GM12874 (cell line): Measurements from ENCODE around the gene PTDSS2.

ENCODE experiments used
- TF ChIP-seq, protein P1 (sequence below): IDR thresholded peaks from 2 replicates; pipeline ENCODE4 v1.5.1; 2011; ENCODE audit warnings: low read depth, mild to moderate bottlenecking, control low read depth, low read length, moderate library complexity; ENCODE audit not compliant: insufficient read depth

PTDSS2 gene

DNA sequence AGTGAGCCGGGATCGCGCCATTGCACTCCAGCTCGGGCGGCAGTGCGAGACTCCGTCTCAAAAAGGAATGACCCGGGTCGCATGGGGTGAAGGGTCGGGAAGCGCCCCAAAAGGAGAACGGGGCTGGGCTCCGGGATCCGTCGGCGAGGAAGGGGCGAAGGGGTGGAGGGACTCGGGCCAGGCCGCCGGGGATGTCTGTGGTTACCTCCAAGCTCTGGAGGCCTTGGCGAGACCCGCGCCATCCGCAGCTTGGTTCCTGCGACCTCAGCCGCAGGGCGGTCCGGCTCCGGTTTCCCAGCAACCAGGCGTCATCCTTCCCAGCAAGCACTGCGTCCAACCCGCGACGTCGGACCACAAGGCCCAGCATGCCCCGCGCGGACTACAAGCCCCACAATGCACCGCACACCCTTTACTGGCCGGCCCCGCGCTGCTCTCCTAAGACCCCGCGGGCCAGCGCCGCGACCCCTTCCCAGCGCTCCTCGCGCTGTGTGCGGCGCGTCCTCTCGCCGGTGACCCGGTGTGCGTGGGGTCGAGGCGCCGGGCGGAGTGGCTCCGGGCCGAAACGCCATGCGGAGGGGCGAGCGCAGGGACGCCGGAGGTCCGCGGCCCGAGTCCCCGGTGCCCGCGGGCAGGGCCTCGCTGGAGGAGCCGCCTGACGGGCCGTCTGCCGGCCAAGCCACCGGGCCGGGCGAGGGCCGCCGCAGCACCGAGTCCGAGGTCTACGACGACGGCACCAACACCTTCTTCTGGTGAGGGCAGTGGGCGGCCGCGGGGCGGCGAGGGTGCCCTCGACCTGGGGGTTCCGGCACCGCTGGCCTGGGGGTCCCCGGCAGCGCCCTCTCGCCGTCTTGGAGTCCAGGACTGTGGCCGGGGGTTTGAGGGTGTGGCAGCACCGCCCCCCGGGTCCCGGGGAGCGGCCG is at the start of gene PTDSS2:
Gene PTDSS2, plus strand, starts transcription at position 391 of the 920 bp plus-strand sequence. Its CDS starts 177 bp downstream, at position 568.
- TF ChIP-seq, protein P1, sequence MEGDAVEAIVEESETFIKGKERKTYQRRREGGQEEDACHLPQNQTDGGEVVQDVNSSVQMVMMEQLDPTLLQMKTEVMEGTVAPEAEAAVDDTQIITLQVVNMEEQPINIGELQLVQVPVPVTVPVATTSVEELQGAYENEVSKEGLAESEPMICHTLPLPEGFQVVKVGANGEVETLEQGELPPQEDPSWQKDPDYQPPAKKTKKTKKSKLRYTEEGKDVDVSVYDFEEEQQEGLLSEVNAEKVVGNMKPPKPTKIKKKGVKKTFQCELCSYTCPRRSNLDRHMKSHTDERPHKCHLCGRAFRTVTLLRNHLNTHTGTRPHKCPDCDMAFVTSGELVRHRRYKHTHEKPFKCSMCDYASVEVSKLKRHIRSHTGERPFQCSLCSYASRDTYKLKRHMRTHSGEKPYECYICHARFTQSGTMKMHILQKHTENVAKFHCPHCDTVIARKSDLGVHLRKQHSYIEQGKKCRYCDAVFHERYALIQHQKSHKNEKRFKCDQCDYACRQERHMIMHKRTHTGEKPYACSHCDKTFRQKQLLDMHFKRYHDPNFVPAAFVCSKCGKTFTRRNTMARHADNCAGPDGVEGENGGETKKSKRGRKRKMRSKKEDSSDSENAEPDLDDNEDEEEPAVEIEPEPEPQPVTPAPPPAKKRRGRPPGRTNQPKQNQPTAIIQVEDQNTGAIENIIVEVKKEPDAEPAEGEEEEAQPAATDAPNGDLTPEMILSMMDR, result no peak

DNA sequence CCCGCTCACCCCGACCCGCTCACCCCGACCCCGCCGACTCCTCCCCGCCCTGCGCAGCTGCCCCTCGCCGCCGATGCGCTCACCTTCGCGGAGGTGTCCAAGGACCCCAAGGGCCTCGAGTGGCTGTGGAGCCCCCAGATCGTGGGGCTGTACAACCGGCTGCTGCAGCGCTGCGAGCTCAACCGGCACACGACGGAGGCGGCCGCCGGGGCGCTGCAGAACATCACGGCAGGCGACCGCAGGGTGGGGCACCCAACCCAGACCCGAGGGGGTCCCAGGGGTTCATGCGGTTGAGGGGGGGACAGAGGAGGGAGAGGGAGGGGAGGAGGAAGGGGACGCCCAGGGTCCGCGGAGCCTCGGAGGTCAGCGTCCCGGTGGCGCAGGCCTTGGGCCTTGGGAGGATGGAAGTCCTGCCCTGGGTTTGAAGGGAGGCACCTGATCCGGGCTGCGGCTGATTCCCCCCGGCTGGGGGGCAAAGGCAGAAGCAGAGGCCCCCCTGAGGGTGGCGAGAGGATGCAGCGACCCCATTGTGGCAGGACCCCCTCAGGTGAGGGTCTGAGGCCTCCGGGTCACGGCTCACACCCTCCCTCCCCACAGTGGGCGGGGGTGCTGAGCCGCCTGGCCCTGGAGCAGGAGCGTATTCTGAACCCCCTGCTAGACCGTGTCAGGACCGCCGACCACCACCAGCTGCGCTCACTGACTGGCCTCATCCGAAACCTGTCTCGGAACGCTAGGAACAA is 46.9 kb upstream of the PTDSS2 start:
- TF ChIP-seq, protein P1, result no peak

DNA sequence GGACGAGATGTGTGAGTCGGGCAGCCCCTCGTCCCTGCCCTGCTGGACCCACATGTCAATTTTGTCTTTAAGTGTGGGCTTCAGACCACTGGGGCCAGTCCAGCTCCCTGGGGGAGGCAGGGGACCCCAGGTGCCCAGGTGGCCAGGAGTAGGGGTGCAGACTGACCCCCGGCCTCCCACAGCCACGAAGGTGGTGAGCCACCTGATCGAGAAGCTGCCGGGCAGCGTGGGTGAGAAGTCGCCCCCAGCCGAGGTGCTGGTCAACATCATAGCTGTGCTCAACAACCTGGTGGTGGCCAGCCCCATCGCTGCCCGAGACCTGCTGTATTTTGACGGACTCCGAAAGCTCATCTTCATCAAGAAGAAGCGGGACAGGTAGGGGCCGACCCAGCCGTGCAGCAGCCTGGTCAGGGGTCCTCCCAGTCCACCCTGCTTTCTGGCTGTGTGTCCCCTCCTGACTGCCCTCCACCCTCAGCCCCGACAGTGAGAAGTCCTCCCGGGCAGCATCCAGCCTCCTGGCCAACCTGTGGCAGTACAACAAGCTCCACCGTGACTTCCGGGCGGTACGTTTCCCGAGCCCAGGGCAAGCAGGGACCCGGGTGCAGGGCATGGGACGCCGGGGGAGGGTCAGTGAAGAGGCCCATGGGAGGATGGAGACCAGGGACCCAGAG is 46.2 kb upstream of the PTDSS2 start:
- TF ChIP-seq, protein P1, result no peak

DNA sequence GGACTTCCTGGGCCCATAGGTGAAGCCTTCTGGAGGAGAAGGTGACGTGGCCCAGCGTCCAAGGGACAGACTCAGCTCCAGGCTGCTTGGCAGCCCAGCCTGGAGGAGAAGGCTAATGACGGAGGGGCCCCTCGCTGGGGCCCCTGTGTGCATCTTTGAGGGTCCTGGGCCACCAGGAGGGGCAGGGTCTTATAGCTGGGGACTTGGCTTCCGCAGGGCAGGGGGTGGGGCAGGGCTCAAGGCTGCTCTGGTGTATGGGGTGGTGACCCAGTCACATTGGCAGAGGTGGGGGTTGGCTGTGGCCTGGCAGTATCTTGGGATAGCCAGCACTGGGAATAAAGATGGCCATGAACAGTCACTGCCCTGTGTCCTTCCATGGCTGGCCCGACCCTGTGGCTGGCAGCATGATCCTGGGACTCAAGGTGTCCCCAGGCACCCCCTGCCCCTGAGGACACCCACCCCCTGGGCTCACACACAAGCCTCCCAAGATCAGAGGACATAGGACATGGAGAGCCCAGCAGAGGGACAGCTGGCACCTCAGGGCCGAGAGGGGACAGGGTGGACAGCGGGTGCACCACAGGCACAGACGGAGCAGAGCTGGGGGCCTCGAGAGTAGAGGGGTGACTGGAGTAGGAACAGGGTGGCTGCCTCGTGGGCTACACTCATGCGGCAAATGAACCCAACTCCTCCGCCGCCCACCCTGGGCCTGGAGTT is 45.4 kb upstream of the PTDSS2 start:
- TF ChIP-seq, protein P1, result no peak

DNA sequence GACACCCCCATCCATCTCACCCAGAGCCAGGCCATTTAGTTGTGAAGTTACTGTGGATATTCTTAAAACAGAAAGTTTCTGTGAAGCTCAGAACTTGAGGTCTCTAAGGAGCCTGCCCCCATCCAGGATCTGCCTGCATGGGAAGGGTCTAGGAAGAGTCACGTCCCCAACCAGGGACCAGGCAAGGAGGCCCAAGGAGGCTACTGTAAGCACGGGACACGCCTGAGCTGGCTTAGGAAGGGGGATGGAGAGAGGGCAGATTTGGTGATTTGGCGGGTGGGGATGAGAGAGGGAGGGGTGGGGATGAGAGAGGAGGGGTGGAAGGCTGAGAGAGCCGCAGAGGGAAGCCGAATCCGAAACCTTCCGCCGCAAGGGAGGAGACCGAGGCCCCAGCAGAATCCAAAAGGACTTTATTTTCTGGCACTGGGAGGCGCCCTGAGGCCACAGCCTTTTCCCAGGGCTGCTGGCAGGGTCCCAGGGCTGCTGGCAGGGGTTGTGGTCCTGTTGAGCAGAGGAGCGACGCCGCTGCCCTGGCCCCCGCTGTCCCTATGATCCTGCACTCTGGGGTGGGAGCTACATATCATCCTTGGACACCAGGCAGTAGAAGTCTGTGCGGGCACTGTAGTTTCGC is 44.6 kb upstream of the PTDSS2 start:
- TF ChIP-seq, protein P1, result no peak

DNA sequence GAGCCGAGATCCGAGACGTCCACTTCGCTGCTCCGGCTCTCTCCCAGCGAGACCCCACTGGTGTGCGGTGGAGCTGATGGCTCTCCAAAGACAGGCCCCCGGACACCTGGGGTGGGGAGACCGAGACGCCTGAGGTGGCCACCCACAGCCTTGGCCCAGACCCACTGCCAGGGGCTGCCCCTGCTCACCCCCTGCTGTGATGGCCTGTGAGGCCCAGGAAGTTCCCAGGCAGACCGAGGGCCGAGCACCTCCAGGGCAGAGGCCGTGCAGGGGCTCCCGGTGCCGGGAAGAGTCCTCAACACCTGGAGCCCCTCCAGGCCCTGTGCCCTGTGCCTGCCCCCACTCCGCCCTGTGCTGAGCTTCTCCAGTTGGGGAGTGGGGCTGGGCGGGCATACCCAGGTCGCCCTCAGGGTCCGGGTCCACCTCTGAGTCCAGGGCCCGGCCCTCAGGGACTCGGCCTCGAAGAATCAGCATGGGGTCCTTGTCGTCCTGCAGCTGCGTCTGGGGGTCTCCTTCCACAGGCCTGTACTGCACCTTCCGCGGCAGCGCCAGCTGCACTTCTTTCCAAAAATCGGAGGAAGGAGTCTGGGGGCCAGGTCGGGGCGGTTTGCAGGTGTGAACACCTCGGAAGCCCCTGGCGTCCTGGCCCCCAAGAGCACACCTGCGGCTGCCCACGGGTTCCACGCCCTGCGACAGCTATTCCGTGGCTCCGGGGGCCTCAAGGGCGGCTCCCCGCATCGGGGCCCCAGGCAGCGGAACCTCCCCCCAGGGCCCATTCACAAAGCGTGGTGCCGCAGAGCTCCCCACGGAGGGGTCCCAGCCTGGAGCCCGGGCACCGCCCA is 43.9 kb upstream of the PTDSS2 start:
- TF ChIP-seq, protein P1, result no peak
